B cell (primary cell): ENCODE data around the gene RBKS. TPM values are rescaled to one million over a fixed set of nuclear protein-coding genes. Genes with fewer than 3 reads are reported as not detected.

Source experiments
- ATAC-seq: fragments of 200-7000 bp; cut with Tn5 transposase; one replicate; pipeline ENCODE4 v1.10.0; 2021; ENCODE audit warnings: low read depth, mild to moderate bottlenecking, moderate number of reproducible peaks, moderate library complexity
- CTCF ChIA-PET: fragments of 350-600 bp; sonication (Branson Sonifier 250); formaldehyde crosslinking; loops from one replicate; lab custom pipeline; 2021; ENCODE audit warnings: antibody characterized with exemption, inconsistent platforms; lab: Charles Lee
- POLR2A ChIA-PET: fragments of 350-600 bp; sonication (Branson Sonifier 250); formaldehyde crosslinking; loops from one replicate; lab custom pipeline; 2021; ENCODE audit warnings: antibody characterized with exemption; lab: Charles Lee
- DNase-seq: peaks from one replicate; pipeline ENCODE4 v3.0.0; 2013
- H2AFZ ChIP-seq: 2 replicates; pipeline ENCODE4 v1.6.1; 2012; ENCODE audit warnings: mild to moderate bottlenecking, low read depth, low read length; ENCODE audit not compliant: insufficient read depth, poor library complexity, severe bottlenecking
- H3K27ac ChIP-seq, 2 donors: 1 replicate in 1 of 2; 2 replicates in 1 of 2; pipeline ENCODE4 v1.5.1; 2012 to 2013; ENCODE audit warnings: low read length in 2 of 2, mild to moderate bottlenecking in 2 of 2, moderate library complexity in 1 of 2
- H3K27me3 ChIP-seq, 4 experiments: fragments of 200-600 bp in 1 of 4; sonication (generic) in 1 of 4; replicated peaks in 1 of 4; 1 replicate in 2 of 4; 2 replicates in 2 of 4; pipeline versions ENCODE4 v1.6.1 to v1.7.0; 2013 to 2016; ENCODE audit warnings: low read length in 3 of 4, mild to moderate bottlenecking in 2 of 4, mixed read lengths in 1 of 4, moderate library complexity in 1 of 4; ENCODE audit not compliant: insufficient read depth in 4 of 4, control insufficient read depth in 3 of 4; ENCODE audit errors: control extremely low read depth in 1 of 4
- H3K36me3 ChIP-seq, 2 experiments: replicated peaks in 1 of 2; 1 replicate in 1 of 2; 2 replicates in 1 of 2; pipeline versions ENCODE4 v1.6.1 to v1.7.1; 2013; ENCODE audit warnings: low read length in 1 of 2; ENCODE audit not compliant: insufficient read depth in 2 of 2, control insufficient read depth in 1 of 2; ENCODE audit errors: control extremely low read depth in 1 of 2, extremely low read depth in 1 of 2
- H3K4me1 ChIP-seq, 2 donors: fragments of 200-600 bp in 1 of 2; sonication (generic) in 1 of 2; 1 replicate in 1 of 2; 2 replicates in 1 of 2; pipeline versions ENCODE4 v1.5.1 to v1.6.1; 2013 to 2017; ENCODE audit warnings: low read length in 2 of 2; ENCODE audit not compliant: control insufficient read depth in 2 of 2, insufficient read depth in 2 of 2
- H3K4me2 ChIP-seq: replicated peaks from 2 replicates; pipeline ENCODE3; 2012; ENCODE audit warnings: mild to moderate bottlenecking, low read depth, low read length; ENCODE audit not compliant: poor library complexity, severe bottlenecking
- H3K4me3 ChIP-seq, 5 experiments: fragments of 200-600 bp in 1 of 5; sonication (generic) in 1 of 5; 1 replicate in 3 of 5; 2 replicates in 2 of 5; pipeline versions ENCODE4 v1.5.1 to v1.7.0; 2011 to 2016; ENCODE audit warnings: low read length in 4 of 5, mild to moderate bottlenecking in 4 of 5, low read depth in 2 of 5, control low read depth in 1 of 5, moderate library complexity in 1 of 5; ENCODE audit not compliant: insufficient read depth in 1 of 5; ENCODE audit errors: control extremely low read depth in 1 of 5, extremely low read depth in 1 of 5
- H3K79me2 ChIP-seq: fragments of 200-600 bp; sonication (generic); one replicate; pipeline ENCODE4 v1.6.0; 2016; ENCODE audit warnings: low read length; ENCODE audit not compliant: control insufficient read depth, insufficient read depth
- H3K9ac ChIP-seq: fragments of 200-600 bp; sonication (generic); 2 replicates; pipeline ENCODE4 v1.6.1; 2017; ENCODE audit warnings: mild to moderate bottlenecking, low read length, moderate library complexity
- H3K9me3 ChIP-seq, 3 donors: one replicate each; pipeline versions ENCODE4 v1.6.1 to v1.7.1; 2013; ENCODE audit warnings: low read length in 2 of 3; ENCODE audit not compliant: control insufficient read depth in 2 of 3, insufficient read depth in 1 of 3; ENCODE audit errors: control extremely low read depth in 1 of 3
- H4K20me1 ChIP-seq: 2 replicates; pipeline ENCODE4 v1.6.0; 2012; ENCODE audit warnings: mild to moderate bottlenecking, low read length; ENCODE audit not compliant: insufficient read depth, control insufficient read depth, poor library complexity, severe bottlenecking
- H3K27ac Mint-ChIP-seq: one replicate; pipeline ENCODE4 v1.8.0; 2021; ENCODE audit warnings: mixed read lengths
- H3K27me3 Mint-ChIP-seq: one replicate; pipeline ENCODE4 v1.8.0; 2021; ENCODE audit warnings: mixed read lengths
- H3K4me1 Mint-ChIP-seq: one replicate; pipeline ENCODE4 v1.8.0; 2021; ENCODE audit warnings: mixed read lengths
- H3K4me3 Mint-ChIP-seq: one replicate; pipeline ENCODE4 v1.8.0; 2021; ENCODE audit warnings: mixed read lengths
- H3K9me3 Mint-ChIP-seq: one replicate; pipeline ENCODE4 v1.8.0; 2022; ENCODE audit warnings: mixed read lengths; ENCODE audit not compliant: insufficient read depth
- EZH2 ChIP-seq: IDR thresholded peaks from 2 replicates; pipeline ENCODE4 v1.6.1; 2012; ENCODE audit warnings: borderline replicate concordance, low read depth, mild to moderate bottlenecking, moderate library complexity, low read length; ENCODE audit not compliant: insufficient read depth, poor library complexity, severe bottlenecking
- WGBS: methylation state at CpG from one replicate; pipeline ENCODE4 v1.1.5; 2013; ENCODE audit warnings: missing lambda C conversion rate; ENCODE audit not compliant: insufficient coverage; 5-methylcytosine and 5-hydroxymethylcytosine counted together
- intact Hi-C: fragments of 100-400 bp; cut with micrococcal nuclease; formaldehyde crosslinking; loops from one replicate; pipeline ENCODE4 v1.10.0; 2022
- polyA plus RNA-seq: library from polyadenylated mRNA; depleted of rRNA; stranded (reverse); fragments of >200 nt; gene quantifications from 2 replicates; pipeline ENCODE4 v1.2.3, GENCODE V29; 2012
- total RNA-seq, 2 donors: library from RNA; stranded (reverse); fragments of 120-200 nt in 1 of 2; gene quantifications; 1 replicate in 1 of 2; 2 replicates in 1 of 2; pipeline versions ENCODE4 v1.2.3 to v1.2.4, GENCODE V29; 2013 to 2022
- TF ChIP-seq, protein P1 (sequence below): fragments of 200-600 bp; IDR thresholded peaks from one replicate; pipeline ENCODE4 v1.8.0; 2022; ENCODE audit warnings: antibody characterized with exemption, mild to moderate bottlenecking

Gene RBKS
- total and polyA plus RNA-seq, 2 donors (not counting 1 experiment from before 2014, with no cell fraction given): 6.4 to 9.2 TPM

DNA sequence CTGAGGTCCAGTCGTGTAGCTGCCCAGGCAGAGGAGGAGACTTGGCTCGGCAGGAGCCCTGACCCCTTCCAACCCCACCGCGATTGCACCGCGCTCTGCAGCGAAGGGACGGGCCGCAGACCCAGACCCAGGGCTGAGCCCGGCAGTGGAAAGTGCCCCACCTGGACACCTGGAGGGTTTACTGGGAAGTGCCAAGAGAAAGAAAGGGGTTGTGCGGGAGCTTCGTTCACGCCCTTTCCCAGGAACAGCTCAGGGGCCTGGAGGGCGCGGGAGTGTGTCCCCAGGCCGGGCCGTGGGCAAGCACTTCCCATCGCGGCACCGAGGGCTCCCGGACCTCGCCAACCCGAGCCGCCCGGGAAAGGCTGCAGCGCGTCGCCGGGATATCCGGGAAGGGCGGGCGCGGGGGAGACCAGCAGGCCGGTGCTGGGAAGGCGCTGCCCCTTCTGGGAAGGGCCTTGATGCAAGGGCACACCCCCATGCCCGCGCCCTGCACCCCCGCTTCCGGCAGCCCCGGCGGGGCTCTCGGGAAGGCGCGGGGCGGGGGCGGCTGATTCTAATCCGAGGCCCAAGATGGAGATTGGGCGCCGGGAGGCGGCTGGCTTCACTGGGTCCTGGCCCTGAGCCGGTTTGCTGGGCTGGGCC is 154.8 kb downstream of the RBKS start:
- H3K36me3 ChIP-seq: no peaks in the 10 kb centered on the region
- no peaks in the 10 kb centered on the region for H3K79me2 ChIP-seq
- peak overlapping the region; percentile 48 for H3K4me3 Mint-ChIP-seq
- WGBS: 5% methylated on average over 47 of the region's 51 CpGs
- H3K27me3 ChIP-seq: peaks cover 0 to 25% (median 7%) of the 10 kb centered on the region in 4 experiments
- ChIA-PET CTCF (interaction anchor here (0.8 to 2.1 kb wide), 3 partner anchors 12 to 32 kb away, joined by 3 to 6 read pairs (median 6); no protein-coding TSS in a partner anchor), POLR2A (no interaction called here)
- H2AFZ ChIP-seq: peak overlapping the region; percentile 69
- DNase-seq: peak; percentile 23
- H3K27ac ChIP-seq: no peak overlapping the region
- H3K27me3 Mint-ChIP-seq: peaks cover 33% of the 10 kb centered on the region
- H3K27ac Mint-ChIP-seq: no peak overlapping the region
- peak overlapping the region; percentile 75 for H3K4me2 ChIP-seq
- no peak for TF ChIP-seq EZH2
- TF ChIP-seq, protein P1, sequence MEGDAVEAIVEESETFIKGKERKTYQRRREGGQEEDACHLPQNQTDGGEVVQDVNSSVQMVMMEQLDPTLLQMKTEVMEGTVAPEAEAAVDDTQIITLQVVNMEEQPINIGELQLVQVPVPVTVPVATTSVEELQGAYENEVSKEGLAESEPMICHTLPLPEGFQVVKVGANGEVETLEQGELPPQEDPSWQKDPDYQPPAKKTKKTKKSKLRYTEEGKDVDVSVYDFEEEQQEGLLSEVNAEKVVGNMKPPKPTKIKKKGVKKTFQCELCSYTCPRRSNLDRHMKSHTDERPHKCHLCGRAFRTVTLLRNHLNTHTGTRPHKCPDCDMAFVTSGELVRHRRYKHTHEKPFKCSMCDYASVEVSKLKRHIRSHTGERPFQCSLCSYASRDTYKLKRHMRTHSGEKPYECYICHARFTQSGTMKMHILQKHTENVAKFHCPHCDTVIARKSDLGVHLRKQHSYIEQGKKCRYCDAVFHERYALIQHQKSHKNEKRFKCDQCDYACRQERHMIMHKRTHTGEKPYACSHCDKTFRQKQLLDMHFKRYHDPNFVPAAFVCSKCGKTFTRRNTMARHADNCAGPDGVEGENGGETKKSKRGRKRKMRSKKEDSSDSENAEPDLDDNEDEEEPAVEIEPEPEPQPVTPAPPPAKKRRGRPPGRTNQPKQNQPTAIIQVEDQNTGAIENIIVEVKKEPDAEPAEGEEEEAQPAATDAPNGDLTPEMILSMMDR: no peak
- H3K4me3 ChIP-seq: peak overlapping the region in 4 of 5 experiments; percentile 17 to 45 (median 37)
- peak overlapping the region; percentile 47 for H3K9ac ChIP-seq
- no peak for ATAC-seq
- peaks cover 5% of the 10 kb centered on the region for H3K4me1 Mint-ChIP-seq
- intact Hi-C loops: no loop called here
- no peaks in the 10 kb centered on the region for H4K20me1 ChIP-seq
- H3K9me3 Mint-ChIP-seq: no peaks in the 10 kb centered on the region
- peaks cover 0 to 17% (median 3%) of the 10 kb centered on the region in 3 donors for H3K9me3 ChIP-seq
- H3K4me1 ChIP-seq: peaks cover 11 to 14% of the 10 kb centered on the region in 2 donors

DNA sequence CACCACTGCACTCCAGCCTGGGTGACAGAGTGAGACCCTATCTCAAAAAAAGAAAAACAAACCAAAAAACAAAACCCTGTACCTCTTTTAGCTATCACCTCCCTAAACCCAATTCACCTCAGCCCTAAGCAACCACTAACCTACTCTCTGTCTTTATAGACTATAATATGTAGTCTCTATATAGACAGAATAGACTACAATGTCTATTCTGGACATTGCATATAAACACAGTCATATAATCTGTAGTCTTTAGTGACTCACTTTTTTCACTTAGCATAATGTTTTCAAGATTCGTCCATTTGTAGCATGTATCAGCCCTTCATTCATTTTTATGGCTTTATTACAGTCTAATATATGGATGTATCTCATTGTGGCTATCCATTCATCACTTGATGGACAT is 155.9 kb downstream of the RBKS start:
- Histone ChIP-seq H3K4me2 (no peak overlapping the region), H3K9me3 (peaks cover 0 to 11% (median 3%) of the 10 kb centered on the region in 3 donors), H3K36me3 (no peaks in the 10 kb centered on the region), H3K4me3 (no peak overlapping the region), H3K4me1 (peaks cover 11 to 14% of the 10 kb centered on the region in 2 donors), H2AFZ (no peak overlapping the region), H4K20me1 (no peaks in the 10 kb centered on the region), H3K27me3 (peaks cover 0 to 25% (median 7%) of the 10 kb centered on the region in 4 experiments), H3K79me2 (no peaks in the 10 kb centered on the region), H3K9ac (no peak overlapping the region), H3K27ac (no peak overlapping the region)
- ChIA-PET CTCF (interaction anchor here (2.8 kb wide), 1 partner anchor 11 kb away, joined by 6 read pairs; no protein-coding TSS in a partner anchor), POLR2A (no interaction called here)
- TF ChIP-seq EZH2: no peak
- TF ChIP-seq, protein P1: no peak
- Mint-ChIP-seq H3K4me1 (peaks cover 5% of the 10 kb centered on the region), H3K27me3 (peaks cover 33% of the 10 kb centered on the region), H3K9me3 (no peaks in the 10 kb centered on the region), H3K4me3 (peak overlapping the region; percentile 54), H3K27ac (no peak overlapping the region)
- DNase-seq (no peak), ATAC-seq (no peak)
- WGBS: no CpG with 5 or more reads among the region's 1 CpG
- intact Hi-C loops: no loop called here
